Measurements from ENCODE around the gene NFIB. TPM values are rescaled to one million over a fixed set of nuclear protein-coding genes. Genes with fewer than 3 reads are reported as not detected.
A peak's percentile ranks its signal among the peaks of the same experiment; 100 is the strongest.

The NFIB gene
- total RNA-seq, 1 donor from 2014 or later = 11.6 TPM

GRCh38 chr9:14151451-14151850 is 162.5 kb downstream of the NFIB start:
- Histone ChIP-seq H3K4me3 (ENCODE audit: low read depth, low read length) (no peak overlapping the region), H3K27me3 (ENCODE audit: control insufficient read depth, insufficient read depth, low read length) (no peaks in the 10 kb centered on the region), H3K36me3 (ENCODE audit: control insufficient read depth, insufficient read depth, low read length) (no peaks in the 10 kb centered on the region)
- no peak for DNase-seq (ENCODE audit: low read depth)
- TF ChIP-seq, protein P1, sequence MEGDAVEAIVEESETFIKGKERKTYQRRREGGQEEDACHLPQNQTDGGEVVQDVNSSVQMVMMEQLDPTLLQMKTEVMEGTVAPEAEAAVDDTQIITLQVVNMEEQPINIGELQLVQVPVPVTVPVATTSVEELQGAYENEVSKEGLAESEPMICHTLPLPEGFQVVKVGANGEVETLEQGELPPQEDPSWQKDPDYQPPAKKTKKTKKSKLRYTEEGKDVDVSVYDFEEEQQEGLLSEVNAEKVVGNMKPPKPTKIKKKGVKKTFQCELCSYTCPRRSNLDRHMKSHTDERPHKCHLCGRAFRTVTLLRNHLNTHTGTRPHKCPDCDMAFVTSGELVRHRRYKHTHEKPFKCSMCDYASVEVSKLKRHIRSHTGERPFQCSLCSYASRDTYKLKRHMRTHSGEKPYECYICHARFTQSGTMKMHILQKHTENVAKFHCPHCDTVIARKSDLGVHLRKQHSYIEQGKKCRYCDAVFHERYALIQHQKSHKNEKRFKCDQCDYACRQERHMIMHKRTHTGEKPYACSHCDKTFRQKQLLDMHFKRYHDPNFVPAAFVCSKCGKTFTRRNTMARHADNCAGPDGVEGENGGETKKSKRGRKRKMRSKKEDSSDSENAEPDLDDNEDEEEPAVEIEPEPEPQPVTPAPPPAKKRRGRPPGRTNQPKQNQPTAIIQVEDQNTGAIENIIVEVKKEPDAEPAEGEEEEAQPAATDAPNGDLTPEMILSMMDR (IDR thresholded peaks at IDR 0.05; ENCODE audit: insufficient read depth, low read length, severe bottlenecking) = no peak
- FAIRE-seq = no peak

DNA sequence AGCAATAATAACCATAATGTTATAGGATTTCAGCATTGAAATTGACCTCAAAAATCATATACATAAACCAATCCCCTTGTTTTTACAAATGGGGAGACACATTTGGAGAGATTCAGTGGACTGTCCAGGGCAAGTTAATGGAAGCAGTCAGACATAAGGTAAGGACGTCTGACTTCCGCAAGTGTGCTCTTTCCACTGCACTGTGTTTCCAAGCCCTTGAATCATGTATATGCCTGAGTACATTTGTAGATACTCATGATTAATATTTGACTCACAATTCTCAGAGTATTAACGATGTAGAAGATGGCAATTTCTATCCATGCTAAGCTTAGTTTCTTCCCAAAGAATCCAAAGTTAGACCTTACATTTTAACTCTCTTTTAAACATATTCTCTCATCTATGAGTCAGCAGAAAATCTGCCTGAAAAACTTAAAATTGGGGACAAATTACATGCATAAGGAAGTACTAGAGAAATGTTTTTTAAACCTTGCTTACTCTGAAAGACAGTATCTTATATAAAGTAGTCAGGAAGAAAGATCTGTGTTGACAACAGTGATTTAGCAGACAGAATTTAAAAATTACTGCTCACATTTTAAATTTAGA is 165.3 kb downstream of the NFIB start:
- peak; percentile 42 for DNase-seq (ENCODE audit: low read depth)
- TF ChIP-seq, protein P1 (IDR thresholded peaks at IDR 0.05; ENCODE audit: insufficient read depth, low read length, severe bottlenecking) = no peak
- no peak for FAIRE-seq
- Histone ChIP-seq H3K36me3 (ENCODE audit: control insufficient read depth, insufficient read depth, low read length) (no peaks in the 10 kb centered on the region), H3K4me3 (ENCODE audit: low read depth, low read length) (no peak overlapping the region), H3K27me3 (ENCODE audit: control insufficient read depth, insufficient read depth, low read length) (no peaks in the 10 kb centered on the region)

DNA sequence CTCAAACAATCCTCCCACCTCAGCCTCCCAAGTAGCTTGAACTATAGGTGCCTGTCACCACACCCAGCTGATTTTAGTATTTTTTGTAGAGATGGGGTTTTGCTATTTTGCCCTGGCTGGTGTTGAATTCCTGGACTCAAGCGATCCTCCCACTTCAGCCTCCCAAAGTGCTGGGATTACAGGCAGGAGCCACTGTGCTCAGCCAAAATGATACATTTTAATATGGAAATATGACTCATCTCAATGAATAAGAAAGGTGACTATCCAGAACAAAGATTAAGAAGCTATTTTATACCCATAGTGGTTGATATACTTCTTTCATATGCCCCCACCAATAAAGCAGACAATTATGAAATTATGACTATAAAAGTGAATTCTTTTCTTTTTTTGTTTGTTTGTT is 166.2 kb downstream of the NFIB start:
- peak; percentile 21 for DNase-seq (ENCODE audit: low read depth)
- Histone ChIP-seq H3K27me3 (ENCODE audit: control insufficient read depth, insufficient read depth, low read length) (no peaks in the 10 kb centered on the region), H3K4me3 (ENCODE audit: low read depth, low read length) (no peak overlapping the region), H3K36me3 (ENCODE audit: control insufficient read depth, insufficient read depth, low read length) (no peaks in the 10 kb centered on the region)
- TF ChIP-seq, protein P1 (IDR thresholded peaks at IDR 0.05; ENCODE audit: insufficient read depth, low read length, severe bottlenecking) = no peak
- FAIRE-seq = no peak

- Histone ChIP-seq H3K27me3 (ENCODE audit: control insufficient read depth, insufficient read depth, low read length) (no peaks in the 10 kb centered on the region), H3K4me3 (ENCODE audit: low read depth, low read length) (no peak overlapping the region), H3K36me3 (ENCODE audit: control insufficient read depth, insufficient read depth, low read length) (peaks cover 1% of the 10 kb centered on the region)
- TF ChIP-seq, protein P1 (IDR thresholded peaks at IDR 0.05; ENCODE audit: insufficient read depth, low read length, severe bottlenecking) = no peak
- FAIRE-seq (no peak), DNase-seq (ENCODE audit: low read depth) (no peak)
Observed at GRCh38 chr9:14146201-14146874, 167.6 kb downstream of the NFIB start.

DNA sequence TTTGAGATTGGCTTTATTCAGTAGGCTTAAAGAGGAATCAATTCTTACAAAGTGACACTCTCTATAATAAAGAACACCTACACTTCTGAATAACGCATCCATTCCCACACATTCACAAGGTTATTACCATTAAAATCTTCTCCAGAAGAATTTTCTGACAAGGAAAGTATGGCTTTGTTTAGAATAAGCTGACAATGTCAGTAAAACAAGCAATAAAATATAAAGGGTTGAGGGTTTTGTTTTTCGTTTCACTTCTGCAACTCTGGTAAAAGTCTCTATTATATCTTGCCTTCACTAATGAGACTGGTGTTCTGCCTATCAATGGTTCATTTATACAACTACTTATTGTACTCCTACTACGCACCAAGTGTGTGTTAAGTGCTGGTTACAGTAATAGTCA is 169.7 kb downstream of the NFIB start:
- DNase-seq (ENCODE audit: low read depth) = no peak
- no peak for FAIRE-seq
- Histone ChIP-seq H3K27me3 (ENCODE audit: control insufficient read depth, insufficient read depth, low read length) (no peaks in the 10 kb centered on the region), H3K36me3 (ENCODE audit: control insufficient read depth, insufficient read depth, low read length) (peaks cover 3% of the 10 kb centered on the region), H3K4me3 (ENCODE audit: low read depth, low read length) (no peak overlapping the region)
- TF ChIP-seq, protein P1 (IDR thresholded peaks at IDR 0.05; ENCODE audit: insufficient read depth, low read length, severe bottlenecking) = no peak

Data from bronchial epithelial cell (primary cell).